HPDE6-E6E7 (cell line): ENCODE results near the gene CEMIP.

Source experiments
- DNase-seq: peaks from one replicate; pipeline ENCODE4 v3.0.0; 2011; ENCODE audit warnings: missing footprints; ENCODE audit errors: extremely low spot score

The CEMIP gene

DNA sequence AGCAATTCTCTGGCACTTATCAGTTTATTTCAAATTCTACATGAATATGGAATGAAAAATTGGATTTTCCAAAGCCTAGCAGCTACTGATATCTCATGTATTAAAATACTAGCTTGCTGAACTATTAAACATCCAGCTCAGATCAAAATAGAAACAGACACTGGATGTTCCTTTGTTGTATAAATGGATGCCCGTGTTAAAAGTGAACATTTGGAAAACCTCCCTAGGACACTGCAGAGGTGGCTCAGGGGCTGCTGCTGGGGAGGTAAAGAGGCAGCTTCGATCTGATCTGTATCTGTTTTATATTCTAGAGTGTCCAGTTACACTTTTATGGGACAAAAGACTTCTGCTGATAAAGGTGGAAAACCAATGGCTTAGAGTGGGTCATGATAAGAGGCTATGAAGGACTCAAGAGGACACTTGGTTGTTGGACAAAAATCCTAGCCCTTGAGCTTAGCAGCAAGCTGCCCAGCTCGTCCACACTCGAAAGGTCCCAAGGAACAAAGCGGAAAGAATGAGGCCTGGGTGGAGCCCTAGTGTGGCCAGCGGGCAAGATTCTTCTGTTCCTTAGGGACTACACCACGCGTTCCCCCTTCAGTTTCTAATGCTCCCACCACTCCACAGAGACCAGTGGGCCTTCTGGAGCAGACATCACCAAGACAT is 200.5 kb downstream of the CEMIP start:
- DNase-seq: no peak

GRCh38 chr15:80982205-80982604 is 203.0 kb downstream of the CEMIP start:
- no peak for DNase-seq

DNA sequence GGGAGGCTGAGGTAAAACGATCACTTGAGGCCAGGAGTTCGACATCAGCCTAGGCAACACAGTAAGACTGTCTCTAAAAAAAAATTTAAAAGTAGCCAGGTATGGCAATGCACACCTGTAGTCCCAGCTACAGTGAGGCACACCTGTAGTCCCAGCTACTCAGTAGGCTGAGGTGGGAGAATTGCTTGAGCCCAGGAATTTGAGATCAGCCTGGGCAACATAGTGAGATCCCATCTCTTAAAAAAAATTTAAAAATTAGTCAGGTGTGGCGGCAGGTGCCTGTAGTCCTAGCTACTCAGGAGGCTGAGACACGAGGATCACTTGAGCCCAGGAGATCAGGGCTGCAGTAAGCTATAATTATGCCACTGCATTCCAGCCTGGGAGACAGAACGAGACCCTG is 203.7 kb downstream of the CEMIP start:
- DNase-seq: no peak

- DNase-seq: no peak
These were observed 205.7 kb downstream of the CEMIP start for GRCh38 chr15:80984856-80985255.

- DNase-seq: no peak
These were observed 206.8 kb downstream of the CEMIP start for GRCh38 chr15:80985981-80986380.

DNA sequence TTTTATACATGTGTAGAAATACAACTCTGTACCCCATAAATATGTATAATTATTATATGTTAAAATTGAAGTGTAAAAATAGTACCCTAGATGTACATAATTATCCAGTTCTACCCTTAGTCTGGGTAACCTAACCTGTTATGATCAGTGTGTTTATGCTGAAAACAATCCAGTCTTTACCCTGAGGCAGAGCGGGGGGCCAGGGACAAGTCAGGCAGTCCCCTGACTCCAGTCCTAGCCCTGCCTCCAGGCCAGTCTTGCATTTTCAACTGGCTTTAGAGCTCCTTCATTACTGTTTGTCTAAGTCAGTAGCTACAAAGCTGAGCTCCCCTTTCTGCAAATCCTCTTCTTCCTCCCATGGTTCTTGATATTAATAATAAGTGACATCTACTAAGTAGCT is 207.3 kb downstream of the CEMIP start:
- DNase-seq: no peak

GRCh38 chr15:80988148-80988796 is 209.1 kb downstream of the CEMIP start:
- DNase-seq: no peak

- DNase-seq: no peak
These were observed 209.9 kb downstream of the CEMIP start for GRCh38 chr15:80989081-80989517.

DNA sequence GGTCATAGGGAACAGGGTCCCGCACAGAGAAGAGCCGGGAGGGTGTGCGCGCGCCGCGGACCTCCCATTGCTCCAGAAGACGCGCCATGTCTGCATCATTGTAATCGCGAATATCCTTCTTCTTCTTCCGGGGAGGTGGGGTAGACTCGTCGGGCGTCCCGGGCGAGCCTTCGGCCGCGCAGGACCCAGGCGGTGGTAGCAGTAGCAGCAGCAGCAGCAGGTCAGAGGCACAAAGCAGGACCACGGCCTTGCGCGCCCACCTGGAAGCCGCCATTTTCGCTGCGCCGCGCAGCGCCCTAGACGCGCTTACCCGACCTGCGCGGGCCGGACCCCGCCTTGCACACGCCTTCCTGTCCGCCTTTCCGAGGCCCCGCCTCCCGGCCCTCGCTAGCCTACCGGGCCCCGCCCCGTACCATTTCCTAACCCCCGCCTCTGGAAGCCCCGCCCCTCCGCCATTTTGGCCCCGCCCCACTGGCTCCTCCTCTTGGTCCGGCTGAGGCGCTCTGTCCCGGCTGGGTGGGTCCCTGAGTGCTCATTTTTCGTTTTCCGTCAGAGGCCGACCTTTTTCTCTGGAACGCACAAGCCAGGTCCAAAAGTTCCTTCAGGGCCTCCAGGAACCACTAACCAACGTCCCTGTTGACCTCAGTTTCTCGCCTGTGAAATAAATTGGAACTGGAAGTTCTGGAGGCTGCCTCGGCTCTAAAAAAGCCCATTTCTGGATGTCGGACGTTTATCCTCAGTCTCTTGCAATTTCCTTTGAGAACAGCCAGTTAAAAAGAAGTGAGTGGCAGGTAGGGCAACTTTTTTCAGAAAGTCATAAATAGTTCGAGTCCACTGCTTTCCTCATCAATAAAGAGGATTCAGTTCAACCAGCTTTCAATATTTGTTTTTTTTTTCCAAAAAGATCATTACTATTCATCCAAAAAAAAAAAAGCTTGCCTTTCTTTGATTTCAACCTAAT is 210.6 kb downstream of the CEMIP start, which contains the start of gene MESD:
MESD (minus strand) TSS at position 302 of the 961 bp plus-strand sequence; CDS start at position 274, 28 bp downstream.
- DNase-seq: peak; percentile 95

GRCh38 chr15:80990955-80991354 is 211.8 kb downstream of the CEMIP start:
- no peak for DNase-seq

DNA sequence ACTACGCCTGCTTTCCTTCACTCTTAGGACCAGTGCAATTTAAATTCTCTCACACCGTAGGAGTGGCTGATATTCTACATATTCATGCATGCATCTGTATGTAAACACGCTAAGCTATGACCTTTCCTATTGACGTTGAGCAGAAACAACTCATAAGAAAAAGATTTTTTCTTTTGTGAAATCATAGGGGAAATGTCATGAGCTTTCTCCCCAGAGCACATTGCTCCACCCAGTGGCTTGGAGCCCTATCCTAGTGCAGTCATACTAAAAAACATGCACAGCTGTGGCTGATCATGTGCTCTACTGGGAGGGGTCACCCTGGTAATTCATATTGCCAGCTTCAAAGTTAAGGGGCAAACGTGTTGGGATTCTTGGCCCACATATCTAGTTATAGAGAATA is 212.3 kb downstream of the CEMIP start:
- no peak for DNase-seq

- no peak for DNase-seq
These were observed 212.8 kb downstream of the CEMIP start for GRCh38 chr15:80992006-80992405.

DNA sequence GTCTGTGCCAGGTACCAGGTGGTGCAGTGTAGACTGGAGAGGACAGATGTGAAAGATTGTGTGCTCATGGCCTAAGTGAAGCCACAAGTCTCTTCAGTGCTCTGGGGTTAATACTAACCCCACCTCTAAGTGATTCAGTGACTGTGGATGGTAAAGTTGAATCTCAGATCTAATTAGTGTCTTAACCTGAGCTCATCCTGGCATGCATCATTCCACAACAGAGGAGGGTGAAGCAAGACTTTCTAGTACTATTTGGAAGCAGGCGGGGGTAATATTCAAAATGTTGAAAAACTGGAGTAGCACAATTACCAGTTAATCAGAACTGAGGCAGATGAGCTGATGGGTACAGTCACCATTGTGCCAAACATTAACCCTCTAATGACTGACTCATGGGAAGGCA is 213.3 kb downstream of the CEMIP start:
- no peak for DNase-seq

DNA sequence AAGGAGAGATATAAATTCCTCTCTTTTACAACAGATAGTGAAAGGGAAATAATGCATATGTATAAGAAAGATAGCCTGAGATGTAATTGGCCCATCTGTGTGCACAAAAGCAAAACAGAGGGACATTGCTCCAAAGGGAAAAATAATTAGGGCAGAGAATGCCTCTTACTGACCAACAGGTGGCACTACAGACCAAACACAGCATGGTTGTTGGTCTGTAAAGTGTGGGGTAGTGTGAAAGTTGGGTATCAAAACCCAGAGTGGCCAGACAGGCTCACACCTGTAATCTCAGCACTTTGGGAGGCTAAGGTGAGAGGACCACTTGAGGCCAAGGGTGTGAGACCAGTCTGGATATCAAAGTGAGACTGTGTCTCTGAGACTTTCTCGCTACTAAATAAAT is 217.1 kb downstream of the CEMIP start:
- DNase-seq: no peak

DNA sequence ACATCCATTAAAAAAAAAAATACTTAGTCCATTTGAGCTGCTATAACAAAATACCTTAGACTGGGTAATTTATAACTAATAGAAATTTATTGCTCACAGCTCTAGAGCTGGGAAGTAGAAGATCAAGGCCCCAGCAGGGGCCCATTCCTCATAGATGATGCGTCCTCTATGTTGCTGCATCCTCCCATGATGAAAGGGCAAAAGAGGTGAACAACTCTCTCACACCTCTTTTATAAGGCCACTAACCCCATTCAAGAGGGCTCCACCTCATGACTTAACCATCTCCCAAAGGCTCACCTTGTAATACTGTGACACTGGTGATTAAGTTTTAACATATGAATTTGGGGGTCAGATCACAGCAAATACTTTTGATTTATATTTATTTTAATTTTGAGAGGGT is 218.5 kb downstream of the CEMIP start:
- no peak for DNase-seq

GRCh38 chr15:80998251-80998650 is 219.1 kb downstream of the CEMIP start:
- no peak for DNase-seq

GRCh38 chr15:80999623-81000036 is 220.5 kb downstream of the CEMIP start:
- peak; percentile 14 for DNase-seq

GRCh38 chr15:81000144-81000623 is 221.0 kb downstream of the CEMIP start:
- DNase-seq: no peak

- peak; percentile 80 for DNase-seq
These were observed 221.5 kb downstream of the CEMIP start, which contains the start of gene TLNRD1 for GRCh38 chr15:81000624-81001151. Gene TLNRD1 (plus strand): TSS chr15:81000923. CDS start chr15:81002272, 1,349 bp downstream.
